Astrocyte of the spinal cord (primary cell): Measurements from ENCODE around the gene STARD8.
A peak's percentile ranks its signal among the peaks of the same experiment; 100 is the strongest.
"Not testable (repeated sequence)": the region's sequence is repeated elsewhere in the genome, so short reads cannot be mapped to it uniquely, and the experiment has no call there.

Experiments
- DNase-seq: peaks from one replicate; pipeline ENCODE4 v3.0.0; 2011; ENCODE audit warnings: low read depth, low spot score
- H3K4me3 ChIP-seq: 2 replicates; pipeline ENCODE4 v1.5.1; 2011; ENCODE audit warnings: low read depth, mild to moderate bottlenecking, low read length, moderate library complexity
- in situ Hi-C: cut with HindIII; loops from 2 replicates; pipeline ENCODE4 v1.10.0; 2017; ENCODE audit warnings: low sequenced_read_pairs
- TF ChIP-seq, protein P1 (sequence below): IDR thresholded peaks from 2 replicates; pipeline ENCODE4 v1.5.1; 2012; ENCODE audit warnings: low read depth, mild to moderate bottlenecking, low read length, inconsistent platforms

The STARD8 gene, protein sequence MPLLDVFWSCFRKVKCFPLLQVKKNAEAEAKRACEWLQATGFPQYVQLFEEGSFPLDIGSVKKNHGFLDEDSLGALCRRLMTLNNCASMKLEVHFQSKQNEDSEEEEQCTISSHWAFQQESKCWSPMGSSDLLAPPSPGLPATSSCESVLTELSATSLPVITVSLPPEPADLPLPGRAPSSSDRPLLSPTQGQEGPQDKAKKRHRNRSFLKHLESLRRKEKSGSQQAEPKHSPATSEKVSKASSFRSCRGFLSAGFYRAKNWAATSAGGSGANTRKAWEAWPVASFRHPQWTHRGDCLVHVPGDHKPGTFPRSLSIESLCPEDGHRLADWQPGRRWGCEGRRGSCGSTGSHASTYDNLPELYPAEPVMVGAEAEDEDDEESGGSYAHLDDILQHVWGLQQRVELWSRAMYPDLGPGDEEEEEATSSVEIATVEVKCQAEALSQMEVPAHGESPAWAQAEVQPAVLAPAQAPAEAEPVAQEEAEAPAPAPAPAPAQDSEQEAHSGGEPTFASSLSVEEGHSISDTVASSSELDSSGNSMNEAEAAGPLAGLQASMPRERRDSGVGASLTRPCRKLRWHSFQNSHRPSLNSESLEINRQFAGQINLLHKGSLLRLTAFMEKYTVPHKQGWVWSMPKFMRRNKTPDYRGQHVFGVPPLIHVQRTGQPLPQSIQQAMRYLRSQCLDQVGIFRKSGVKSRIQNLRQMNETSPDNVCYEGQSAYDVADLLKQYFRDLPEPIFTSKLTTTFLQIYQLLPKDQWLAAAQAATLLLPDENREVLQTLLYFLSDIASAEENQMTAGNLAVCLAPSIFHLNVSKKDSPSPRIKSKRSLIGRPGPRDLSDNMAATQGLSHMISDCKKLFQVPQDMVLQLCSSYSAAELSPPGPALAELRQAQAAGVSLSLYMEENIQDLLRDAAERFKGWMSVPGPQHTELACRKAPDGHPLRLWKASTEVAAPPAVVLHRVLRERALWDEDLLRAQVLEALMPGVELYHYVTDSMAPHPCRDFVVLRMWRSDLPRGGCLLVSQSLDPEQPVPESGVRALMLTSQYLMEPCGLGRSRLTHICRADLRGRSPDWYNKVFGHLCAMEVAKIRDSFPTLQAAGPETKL

DNA sequence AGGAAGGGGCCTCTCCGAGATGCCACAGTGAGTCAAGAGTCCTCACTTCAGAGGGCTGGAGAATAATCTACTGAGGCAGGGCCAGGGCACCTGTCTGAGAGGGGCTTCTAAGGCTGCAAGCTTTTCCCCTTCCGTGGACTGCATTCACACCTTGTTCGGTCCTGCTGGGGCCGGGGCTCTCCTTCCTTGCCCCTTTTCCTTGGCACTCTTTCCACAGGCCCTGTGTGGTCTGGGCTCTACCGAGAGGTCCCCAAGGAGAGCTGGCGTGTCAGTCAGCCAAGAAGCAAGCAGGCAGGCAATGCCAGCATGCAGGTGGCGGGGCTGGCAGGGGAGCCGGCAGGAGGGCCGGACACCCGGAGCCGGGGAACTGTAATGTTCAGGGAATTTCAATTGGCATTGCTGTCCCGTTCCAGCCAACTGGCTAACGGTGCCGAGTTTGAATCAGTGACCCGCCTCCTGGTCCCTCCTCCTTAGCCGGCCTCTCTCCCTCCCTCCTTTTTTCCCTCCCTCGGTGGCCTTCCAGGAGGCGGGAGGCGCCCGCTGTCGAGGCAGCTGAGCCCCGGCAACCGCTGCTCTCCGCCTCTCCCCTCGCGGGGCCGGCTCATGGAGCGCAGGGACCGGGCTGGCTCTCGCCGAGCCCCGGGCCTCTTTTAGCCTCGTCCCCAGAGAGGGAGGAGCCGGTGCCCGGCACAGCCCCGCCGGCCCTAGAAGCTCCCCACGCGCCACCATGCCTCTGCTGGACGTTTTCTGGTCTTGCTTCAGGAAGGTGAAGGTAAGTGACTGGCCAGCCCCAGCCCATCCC, at the start of gene STARD8:
Gene STARD8 (plus strand): TSS at position 511 of the 802 bp plus-strand sequence. CDS start 217 bp downstream, at position 728.
- peak within 1 kb of the TSS; percentile 20 for H3K4me3 ChIP-seq
- peak; percentile 45 for DNase-seq
- in situ Hi-C loops: no loop called here
- TF ChIP-seq, protein P1, sequence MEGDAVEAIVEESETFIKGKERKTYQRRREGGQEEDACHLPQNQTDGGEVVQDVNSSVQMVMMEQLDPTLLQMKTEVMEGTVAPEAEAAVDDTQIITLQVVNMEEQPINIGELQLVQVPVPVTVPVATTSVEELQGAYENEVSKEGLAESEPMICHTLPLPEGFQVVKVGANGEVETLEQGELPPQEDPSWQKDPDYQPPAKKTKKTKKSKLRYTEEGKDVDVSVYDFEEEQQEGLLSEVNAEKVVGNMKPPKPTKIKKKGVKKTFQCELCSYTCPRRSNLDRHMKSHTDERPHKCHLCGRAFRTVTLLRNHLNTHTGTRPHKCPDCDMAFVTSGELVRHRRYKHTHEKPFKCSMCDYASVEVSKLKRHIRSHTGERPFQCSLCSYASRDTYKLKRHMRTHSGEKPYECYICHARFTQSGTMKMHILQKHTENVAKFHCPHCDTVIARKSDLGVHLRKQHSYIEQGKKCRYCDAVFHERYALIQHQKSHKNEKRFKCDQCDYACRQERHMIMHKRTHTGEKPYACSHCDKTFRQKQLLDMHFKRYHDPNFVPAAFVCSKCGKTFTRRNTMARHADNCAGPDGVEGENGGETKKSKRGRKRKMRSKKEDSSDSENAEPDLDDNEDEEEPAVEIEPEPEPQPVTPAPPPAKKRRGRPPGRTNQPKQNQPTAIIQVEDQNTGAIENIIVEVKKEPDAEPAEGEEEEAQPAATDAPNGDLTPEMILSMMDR: peak; percentile 12

DNA sequence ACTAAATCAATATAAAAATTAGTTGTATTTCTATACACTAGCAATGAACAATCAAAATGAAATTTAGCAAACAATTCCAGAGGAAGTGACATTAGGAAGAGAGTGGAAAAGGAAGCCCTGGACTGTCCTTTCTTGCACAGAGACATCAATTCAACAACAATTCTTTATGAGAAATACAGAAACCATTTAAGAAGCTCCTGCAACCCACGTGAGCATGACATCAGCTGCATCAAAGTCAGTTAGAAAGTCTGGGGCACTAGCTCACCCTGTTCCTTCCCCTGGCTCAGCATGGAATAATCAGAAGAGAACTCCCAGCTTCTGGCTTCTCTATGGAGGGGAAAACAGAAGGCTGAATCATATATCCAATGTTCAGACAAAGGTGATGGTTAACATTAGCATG, 48.6 kb upstream of the STARD8 start:
- TF ChIP-seq, protein P1: no peak
- H3K4me3 ChIP-seq: no peak overlapping the region
- in situ Hi-C loops: no loop called here
- no peak for DNase-seq

DNA sequence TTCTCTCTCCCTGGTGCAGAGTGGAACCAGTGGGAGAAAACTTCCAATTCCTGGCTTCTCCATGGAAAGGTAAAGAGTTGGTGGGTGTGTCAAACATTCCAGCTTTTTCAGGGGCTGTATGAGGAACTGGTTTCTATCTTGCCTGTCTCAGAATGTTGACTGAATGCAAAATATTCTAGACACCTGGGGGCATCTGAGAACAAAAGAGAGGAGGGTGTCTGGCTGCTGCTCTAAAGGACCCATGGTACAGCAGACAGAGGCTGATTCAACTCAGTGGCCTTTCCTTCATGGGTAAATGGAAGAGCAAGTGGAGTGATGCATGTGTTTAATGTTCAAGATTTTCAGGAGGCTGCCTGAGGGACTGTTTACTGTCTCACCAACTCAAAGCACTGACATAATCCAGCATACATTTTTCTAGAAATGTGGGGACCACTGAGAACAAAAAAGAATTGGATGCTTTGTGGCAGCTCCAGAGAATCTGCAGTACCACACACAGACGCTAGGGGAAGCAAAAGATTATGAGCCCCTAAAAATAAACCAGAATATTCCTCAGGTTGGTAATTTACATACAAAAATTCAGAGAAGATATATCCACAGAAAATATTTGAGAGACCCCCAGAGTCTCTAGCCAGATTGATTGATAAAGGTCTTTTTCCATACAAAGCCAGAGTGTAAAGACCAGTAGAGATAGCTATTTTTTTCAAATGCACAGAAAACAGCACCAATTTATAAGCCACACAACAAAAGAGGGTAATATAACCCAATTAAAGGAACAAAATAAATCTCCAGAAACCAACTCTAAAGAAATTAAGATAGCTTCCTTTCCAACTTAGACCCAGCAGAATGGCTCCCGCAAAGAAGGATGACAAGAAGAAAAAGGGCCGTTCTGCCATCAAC, 48.0 kb upstream of the STARD8 start:
- DNase-seq: peak; percentile 1
- TF ChIP-seq, protein P1: peak; percentile 76
- in situ Hi-C loops: no loop called here
- no peak overlapping the region for H3K4me3 ChIP-seq

DNA sequence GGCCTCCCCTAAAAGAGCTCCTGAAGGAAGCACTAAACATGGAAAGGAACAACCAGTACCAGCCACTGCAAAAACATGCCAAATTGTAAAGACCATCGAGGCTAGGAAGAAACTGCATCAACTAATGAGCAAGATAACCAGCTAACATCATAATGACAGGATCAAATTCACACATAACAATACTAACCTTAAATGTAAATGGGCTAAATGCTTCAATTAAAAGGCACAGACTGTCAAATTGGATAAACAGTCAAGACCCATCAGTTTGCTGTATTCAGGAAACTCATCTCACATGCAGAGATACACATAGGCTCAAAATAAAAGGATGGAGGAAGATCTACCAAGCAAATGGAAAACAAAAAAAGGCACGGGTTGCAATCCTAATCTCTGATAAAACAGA, 43.2 kb upstream of the STARD8 start:
- not testable (repeated sequence) for H3K4me3 ChIP-seq

DNA sequence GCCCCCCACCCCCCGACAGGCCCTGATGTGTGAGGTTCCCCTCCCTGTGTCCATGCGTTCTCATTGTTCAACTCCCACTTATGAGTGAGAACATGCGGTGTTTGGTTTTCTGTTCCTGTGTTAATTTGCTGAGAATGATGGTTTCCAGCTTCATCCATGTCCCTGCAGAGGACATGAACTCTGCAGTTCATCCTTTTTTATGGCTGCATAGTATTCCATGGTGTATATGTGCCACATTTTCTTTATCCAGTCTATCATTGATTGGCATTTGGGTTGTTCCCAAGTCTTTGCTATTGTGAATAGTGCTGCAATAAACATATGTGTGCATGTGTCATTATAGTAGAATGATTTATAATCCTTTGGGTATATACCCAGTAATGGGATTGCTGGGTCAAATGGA, 32.7 kb upstream of the STARD8 start:
- H3K4me3 ChIP-seq, in situ Hi-C loops, DNase-seq: not testable (repeated sequence)

More for the DNA sequence above, 43.2 kb upstream of the STARD8 start:
- in situ Hi-C loops, DNase-seq: not testable (repeated sequence)

DNA sequence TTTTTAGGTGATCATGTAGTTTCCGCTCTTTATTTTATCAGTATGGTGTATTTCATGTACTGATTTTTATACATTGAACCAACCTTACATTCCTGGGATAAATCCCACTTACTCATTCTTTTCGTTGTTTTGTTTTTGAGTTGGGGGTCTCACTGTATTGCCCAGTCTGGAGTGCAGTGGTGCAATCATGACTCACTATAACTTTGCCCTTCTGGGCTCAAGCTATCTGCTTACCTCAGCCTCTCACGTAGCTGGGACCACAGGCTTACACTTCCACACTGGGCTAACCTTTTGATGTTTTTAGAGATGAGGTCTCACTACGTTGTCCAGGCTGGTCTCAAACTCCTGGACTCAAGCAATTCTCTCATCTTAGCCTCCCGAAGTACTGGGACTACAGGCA, 19.5 kb upstream of the STARD8 start:
- TF ChIP-seq, protein P1: no peak
- in situ Hi-C loops: no loop called here
- DNase-seq: no peak
- no peak overlapping the region for H3K4me3 ChIP-seq

DNA sequence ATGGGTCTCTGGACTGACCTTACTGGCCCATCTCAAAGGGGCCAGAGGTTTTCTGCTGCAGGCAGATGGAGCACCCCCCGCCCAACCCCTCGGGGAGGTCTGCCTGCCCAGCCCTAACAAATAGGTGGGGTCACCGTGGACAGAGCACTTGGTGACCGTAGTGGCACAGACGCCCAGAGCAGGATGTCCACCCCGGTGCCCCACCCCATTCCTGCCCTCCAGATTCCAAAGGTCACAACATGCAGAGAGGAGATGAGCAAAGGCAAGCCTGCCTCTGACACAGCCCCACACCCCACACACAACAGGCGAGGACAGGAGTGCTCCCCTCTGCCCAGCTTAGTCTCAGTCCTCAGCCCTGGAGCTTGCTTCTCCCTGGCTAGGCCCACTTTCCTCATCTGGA, 17.5 kb upstream of the STARD8 start:
- in situ Hi-C loops, H3K4me3 ChIP-seq, DNase-seq: not testable (repeated sequence)
